HG03457 (cell line): ENCODE data around the gene RASSF9.
A peak's percentile ranks its signal among the peaks of the same experiment; 100 is the strongest.

ENCODE experiments used
- ATAC-seq: cut with Tn5 transposase; IDR thresholded peaks from one replicate; pipeline ENCODE4 v1.9.1; 2021; ENCODE audit warnings: moderate number of reproducible peaks; ENCODE audit not compliant: unreplicated experiment

The RASSF9 gene

GRCh38 chr12:85836197-85837090 lies at the start of gene RASSF9:
Gene RASSF9, minus strand, starts transcription at chr12:85836409. Its CDS starts 208 bp downstream, at chr12:85836201.
- no peak for ATAC-seq

GRCh38 chr12:85883763-85884162 lies 47.6 kb upstream of the RASSF9 start:
- no peak for ATAC-seq

- no peak for ATAC-seq
Measured at GRCh38 chr12:85877459-85877858, 41.2 kb upstream of the RASSF9 start.

- peak; percentile 73 for ATAC-seq
Measured at GRCh38 chr12:85874031-85874461, 37.8 kb upstream of the RASSF9 start, which contains the start of gene NTS. Gene NTS, plus strand, starts transcription at chr12:85874295. Its CDS starts 109 bp downstream, at chr12:85874404.

GRCh38 chr12:85872497-85873091 lies 36.4 kb upstream of the RASSF9 start:
- peak; percentile 63 for ATAC-seq

- peak; percentile 90 for ATAC-seq
Measured at GRCh38 chr12:85866986-85867776, 31.0 kb upstream of the RASSF9 start.

- no peak for ATAC-seq
Measured at GRCh38 chr12:85865890-85866289, 29.7 kb upstream of the RASSF9 start.

- no peak for ATAC-seq
Measured at GRCh38 chr12:85856966-85857365, 20.8 kb upstream of the RASSF9 start.

- no peak for ATAC-seq
Measured at GRCh38 chr12:85855305-85855704, 19.1 kb upstream of the RASSF9 start.

- ATAC-seq = no peak
Measured at GRCh38 chr12:85849344-85849743, 13.1 kb upstream of the RASSF9 start.

- no peak for ATAC-seq
Measured at GRCh38 chr12:85843606-85844310, 7.5 kb upstream of the RASSF9 start.

GRCh38 chr12:85835426-85836196 lies 598 bp downstream of the RASSF9 start:
- ATAC-seq = no peak

- no peak for ATAC-seq
Measured at GRCh38 chr12:85834378-85834777, 1.8 kb downstream of the RASSF9 start.

- ATAC-seq = no peak
Measured at GRCh38 chr12:85833579-85833978, 2.6 kb downstream of the RASSF9 start.

- no peak for ATAC-seq
Measured at GRCh38 chr12:85831327-85831990, 4.8 kb downstream of the RASSF9 start.

- ATAC-seq = no peak
Measured at GRCh38 chr12:85829391-85829790, 6.8 kb downstream of the RASSF9 start.

- no peak for ATAC-seq
Measured at GRCh38 chr12:85828576-85828975, 7.6 kb downstream of the RASSF9 start.

GRCh38 chr12:85825746-85826145 lies 10.5 kb downstream of the RASSF9 start:
- ATAC-seq = no peak

GRCh38 chr12:85823436-85824180 lies 12.6 kb downstream of the RASSF9 start:
- ATAC-seq = no peak
